Chondrocyte (in vitro differentiated cells): ENCODE results near the gene HELZ. TPM values are rescaled to one million over a fixed set of nuclear protein-coding genes. Genes with fewer than 3 reads are reported as not detected.
"Not testable (repeated sequence)": the region's sequence is repeated elsewhere in the genome, so short reads cannot be mapped to it uniquely, and the experiment has no call there.

Experiments
- DNase-seq: peaks from one replicate; pipeline ENCODE4 v3.0.0; 2021; ENCODE audit warnings: mixed read lengths, low spot score
- H3K27ac Mint-ChIP-seq: one replicate; pipeline ENCODE4 v1.8.0; 2021; ENCODE audit warnings: mild to moderate bottlenecking, moderate library complexity, mixed read lengths; ENCODE audit not compliant: unreplicated experiment
- H3K27me3 Mint-ChIP-seq: 2 replicates; pipeline ENCODE4 v1.8.0; 2021; ENCODE audit warnings: low read depth, mixed read lengths
- H3K36me3 Mint-ChIP-seq: 2 replicates; pipeline ENCODE4 v1.8.0; 2021; ENCODE audit warnings: low read depth, mixed read lengths
- H3K4me1 Mint-ChIP-seq: 2 replicates; pipeline ENCODE4 v1.8.0; 2021; ENCODE audit warnings: low read depth, mild to moderate bottlenecking, mixed read lengths
- H3K4me3 Mint-ChIP-seq: one replicate; pipeline ENCODE4 v1.8.0; 2021; ENCODE audit warnings: mild to moderate bottlenecking, moderate library complexity, mixed read lengths; ENCODE audit not compliant: unreplicated experiment
- H3K9me3 Mint-ChIP-seq: 2 replicates; pipeline ENCODE4 v1.8.0; 2021; ENCODE audit warnings: low read depth, mixed read lengths
- total RNA-seq: library from RNA; stranded (reverse); gene quantifications from 3 replicates; pipeline ENCODE4 v1.2.1, GENCODE V29; 2021
- TF ChIP-seq, protein P1 (sequence below): fragments of 200-600 bp; sonication (generic); IDR thresholded peaks from 2 replicates; pipeline ENCODE4 v1.5.0; 2021; ENCODE audit warnings: antibody characterized with exemption, mild to moderate bottlenecking, moderate library complexity

The HELZ gene
- total RNA-seq, 1 donor from 2014 or later = 55.8 TPM

DNA sequence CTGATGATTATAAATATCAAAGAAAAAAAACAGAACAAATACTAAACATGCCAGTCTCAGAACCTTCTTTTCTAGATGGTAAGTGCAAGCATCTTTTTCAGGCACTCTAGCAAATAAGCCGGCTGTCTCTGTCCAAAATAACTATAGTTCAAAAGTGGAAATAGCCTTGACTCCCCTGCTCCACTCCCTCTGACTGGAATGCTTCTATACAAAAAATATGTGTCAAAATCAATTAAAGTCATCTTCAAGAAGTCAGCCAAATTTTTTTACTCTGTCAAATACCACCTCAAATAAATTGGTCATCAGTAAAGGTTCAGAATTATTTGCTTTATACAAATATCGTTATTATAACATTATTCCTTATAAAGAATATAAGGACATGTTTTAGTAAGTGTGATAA, 117.1 kb downstream of the HELZ start:
- H3K9me3 Mint-ChIP-seq = no peaks in the 10 kb centered on the region
- no peak overlapping the region for H3K4me3 Mint-ChIP-seq

DNA sequence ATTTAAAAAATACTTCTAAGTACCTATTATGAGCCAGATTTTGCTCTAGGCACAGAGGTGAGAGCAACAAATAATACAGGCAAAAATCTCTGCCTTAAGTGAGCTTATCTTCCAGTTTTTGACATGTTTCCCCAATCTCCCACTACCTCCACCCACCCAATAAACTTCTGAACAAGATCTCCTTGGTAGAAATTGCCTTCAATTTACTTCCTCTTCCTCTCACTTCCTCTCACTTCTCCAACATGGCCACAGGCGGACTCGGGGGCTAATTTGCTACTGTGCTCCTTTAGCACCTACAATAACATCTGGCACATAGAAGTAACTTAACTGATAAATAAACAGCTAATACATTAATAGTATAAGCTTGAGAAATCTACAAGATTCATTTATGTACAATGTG, 118.0 kb downstream of the HELZ start:
- no peak overlapping the region for H3K27ac Mint-ChIP-seq
- no peaks in the 10 kb centered on the region for H3K27me3 Mint-ChIP-seq
- H3K36me3 Mint-ChIP-seq = peaks cover 9% of the 10 kb centered on the region

More for the DNA sequence above, 117.1 kb downstream of the HELZ start:
- TF ChIP-seq, protein P1, sequence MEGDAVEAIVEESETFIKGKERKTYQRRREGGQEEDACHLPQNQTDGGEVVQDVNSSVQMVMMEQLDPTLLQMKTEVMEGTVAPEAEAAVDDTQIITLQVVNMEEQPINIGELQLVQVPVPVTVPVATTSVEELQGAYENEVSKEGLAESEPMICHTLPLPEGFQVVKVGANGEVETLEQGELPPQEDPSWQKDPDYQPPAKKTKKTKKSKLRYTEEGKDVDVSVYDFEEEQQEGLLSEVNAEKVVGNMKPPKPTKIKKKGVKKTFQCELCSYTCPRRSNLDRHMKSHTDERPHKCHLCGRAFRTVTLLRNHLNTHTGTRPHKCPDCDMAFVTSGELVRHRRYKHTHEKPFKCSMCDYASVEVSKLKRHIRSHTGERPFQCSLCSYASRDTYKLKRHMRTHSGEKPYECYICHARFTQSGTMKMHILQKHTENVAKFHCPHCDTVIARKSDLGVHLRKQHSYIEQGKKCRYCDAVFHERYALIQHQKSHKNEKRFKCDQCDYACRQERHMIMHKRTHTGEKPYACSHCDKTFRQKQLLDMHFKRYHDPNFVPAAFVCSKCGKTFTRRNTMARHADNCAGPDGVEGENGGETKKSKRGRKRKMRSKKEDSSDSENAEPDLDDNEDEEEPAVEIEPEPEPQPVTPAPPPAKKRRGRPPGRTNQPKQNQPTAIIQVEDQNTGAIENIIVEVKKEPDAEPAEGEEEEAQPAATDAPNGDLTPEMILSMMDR = no peak
- Mint-ChIP-seq H3K27me3 (no peaks in the 10 kb centered on the region), H3K4me1 (peaks cover 12% of the 10 kb centered on the region), H3K27ac (no peak overlapping the region), H3K36me3 (peaks cover 8% of the 10 kb centered on the region)
- no peak for DNase-seq

DNA sequence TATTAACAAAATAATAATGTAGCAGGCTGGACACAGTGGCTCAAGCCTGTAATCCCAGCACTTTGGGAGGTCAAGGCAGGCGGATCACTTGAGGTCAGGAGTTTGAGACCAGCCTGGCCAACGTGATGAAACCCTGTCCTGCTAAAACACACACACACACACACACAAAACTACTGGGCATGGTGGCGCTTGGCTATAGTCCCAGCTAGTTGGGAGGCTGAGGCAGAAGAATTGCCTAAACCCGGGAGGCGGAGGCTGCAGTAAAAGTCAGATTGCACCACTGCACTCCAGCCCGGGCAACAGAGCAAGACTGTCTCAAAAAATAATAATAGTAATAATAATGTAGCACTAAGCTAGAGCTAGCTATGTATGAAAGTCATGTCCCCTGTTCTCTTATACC, 118.5 kb downstream of the HELZ start:
- H3K27me3 Mint-ChIP-seq, H3K36me3 Mint-ChIP-seq, H3K9me3 Mint-ChIP-seq, H3K4me3 Mint-ChIP-seq, H3K27ac Mint-ChIP-seq, DNase-seq: not testable (repeated sequence)
- H3K4me1 Mint-ChIP-seq = peaks cover 13% of the 10 kb centered on the region

More for the DNA sequence above, 118.0 kb downstream of the HELZ start:
- TF ChIP-seq, protein P1 = no peak
- Mint-ChIP-seq H3K4me1 (peaks cover 12% of the 10 kb centered on the region), H3K4me3 (no peak overlapping the region), H3K9me3 (no peaks in the 10 kb centered on the region)
- no peak for DNase-seq

DNA sequence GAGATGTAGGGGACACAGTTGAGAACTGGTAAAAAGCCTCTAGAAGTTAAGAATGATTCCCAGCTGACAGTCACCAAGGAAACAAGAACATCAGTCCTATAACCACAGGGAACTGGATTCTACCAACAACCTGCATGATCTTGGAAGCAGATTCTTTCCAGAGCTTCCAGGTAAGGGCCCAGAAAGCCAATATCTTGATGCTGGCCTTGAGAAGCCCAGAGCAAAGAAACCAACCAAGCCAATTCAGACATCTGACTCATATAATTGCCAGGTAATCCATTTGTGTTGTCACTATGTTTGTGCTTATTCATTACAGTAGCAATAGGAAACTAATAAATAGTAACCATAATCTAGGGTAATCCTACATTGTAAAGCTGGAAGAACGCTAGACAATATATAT, 119.1 kb downstream of the HELZ start:
- H3K27me3 Mint-ChIP-seq = no peaks in the 10 kb centered on the region
- TF ChIP-seq, protein P1 = no peak
- H3K4me3 Mint-ChIP-seq = no peak overlapping the region
- H3K9me3 Mint-ChIP-seq = no peaks in the 10 kb centered on the region
- DNase-seq = no peak
- peaks cover 20% of the 10 kb centered on the region for H3K4me1 Mint-ChIP-seq
- peak overlapping the region; percentile 41 for H3K27ac Mint-ChIP-seq
- peaks cover 9% of the 10 kb centered on the region for H3K36me3 Mint-ChIP-seq

DNA sequence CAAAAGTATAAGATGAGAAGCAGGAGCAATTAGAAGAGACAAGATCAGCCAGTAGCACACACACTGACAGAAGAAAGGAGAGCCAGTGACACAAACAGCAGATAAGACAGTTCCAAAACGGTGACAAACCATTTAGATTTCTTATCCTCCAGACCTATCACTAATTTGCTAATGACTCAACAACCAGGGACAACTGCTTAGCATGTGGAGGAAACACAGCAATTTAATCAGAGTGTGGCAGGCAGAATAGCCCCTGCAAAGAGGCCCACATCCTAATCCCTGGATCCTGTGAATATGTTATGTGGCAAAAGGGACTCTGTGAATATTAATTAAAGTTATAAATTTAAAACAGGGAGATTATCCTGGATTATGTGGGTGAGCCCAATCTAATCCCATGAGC, 119.6 kb downstream of the HELZ start:
- H3K9me3 Mint-ChIP-seq = no peaks in the 10 kb centered on the region
- TF ChIP-seq, protein P1 = no peak
- H3K27ac Mint-ChIP-seq = no peak overlapping the region
- H3K36me3 Mint-ChIP-seq = peaks cover 11% of the 10 kb centered on the region
- H3K4me1 Mint-ChIP-seq = peaks cover 25% of the 10 kb centered on the region
- H3K27me3 Mint-ChIP-seq = no peaks in the 10 kb centered on the region
- DNase-seq = no peak
- H3K4me3 Mint-ChIP-seq = no peak overlapping the region

DNA sequence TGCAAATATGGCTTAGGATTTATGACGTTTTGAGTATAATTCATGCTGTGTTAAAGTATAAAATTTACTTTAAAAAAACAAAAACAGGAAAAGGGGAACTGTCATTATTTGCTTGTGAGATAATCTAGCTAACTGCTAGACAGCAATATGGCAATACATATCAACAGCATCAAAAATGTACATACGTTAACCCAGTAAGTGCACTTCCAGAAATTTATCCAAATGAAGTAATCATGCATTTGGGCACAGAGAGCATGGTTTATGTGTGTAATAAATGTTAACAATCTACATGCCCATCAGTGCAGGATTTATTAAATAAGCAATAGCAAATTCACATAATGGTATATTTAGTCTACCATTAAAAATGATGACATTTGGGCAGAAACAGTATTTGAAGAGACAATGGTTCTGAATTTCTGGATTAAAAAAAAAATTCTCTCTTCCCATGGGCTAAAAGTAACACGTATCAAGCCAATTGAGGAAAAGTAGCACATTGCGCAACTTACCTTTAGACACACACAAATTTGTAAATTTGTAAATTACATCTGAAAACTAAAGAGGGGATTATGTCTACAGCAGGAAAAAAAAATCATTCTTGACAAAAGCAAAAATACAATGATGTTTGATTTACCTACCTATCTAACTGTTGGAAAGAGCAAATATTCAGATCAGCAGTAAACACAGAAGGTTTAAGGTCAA, 120.4 kb downstream of the HELZ start:
- no peaks in the 10 kb centered on the region for H3K9me3 Mint-ChIP-seq
- DNase-seq = no peak
- H3K36me3 Mint-ChIP-seq = peaks cover 15% of the 10 kb centered on the region
- H3K27ac Mint-ChIP-seq = no peak overlapping the region
- H3K4me1 Mint-ChIP-seq = peaks cover 29% of the 10 kb centered on the region
- H3K27me3 Mint-ChIP-seq = no peaks in the 10 kb centered on the region
- no peak overlapping the region for H3K4me3 Mint-ChIP-seq
- TF ChIP-seq, protein P1 = no peak
